Brain microvascular endothelial cell (primary cell): Measurements from ENCODE around the gene ATP2A3.

Experiments
- DNase-seq: peaks from one replicate; pipeline ENCODE4 v3.0.0-alpha.2; 2020
- H3K27ac ChIP-seq: fragments of 250-450 bp; sonication (Bioruptor Pico); 2 replicates; pipeline ENCODE4 v1.5.1; 2020; ENCODE audit warnings: mild to moderate bottlenecking, moderate library complexity
- H3K27me3 ChIP-seq: fragments of 250-450 bp; sonication (Bioruptor Pico); replicated peaks from 2 replicates; pipeline ENCODE4 v1.5.1; 2020; ENCODE audit warnings: mild to moderate bottlenecking
- H3K36me3 ChIP-seq: fragments of 250-450 bp; sonication (Bioruptor Pico); replicated peaks from 2 replicates; pipeline ENCODE4 v1.5.1; 2020; ENCODE audit warnings: mild to moderate bottlenecking
- H3K4me3 ChIP-seq: 2 replicates; pipeline ENCODE4 v1.5.1; 2011; ENCODE audit warnings: low read depth, mild to moderate bottlenecking, control low read depth, low read length, moderate library complexity
- CTCF ChIP-seq: IDR thresholded peaks from 2 replicates; pipeline ENCODE4 v1.5.1; 2011; ENCODE audit warnings: low read depth, mild to moderate bottlenecking, moderate library complexity, low read length, control low read depth, inconsistent platforms; ENCODE audit errors: missing control alignments
- in situ Hi-C: cut with HindIII; loops from 2 replicates; pipeline ENCODE4 v1.10.0; 2017; ENCODE audit warnings: low sequenced_read_pairs, low pct_ligation_motif_present

ATP2A3 gene

GRCh38 chr17:3988297-3989040 lies 24.2 kb upstream of the ATP2A3 start:
- Histone ChIP-seq H3K4me3 (no peak overlapping the region), H3K36me3 (no peaks in the 10 kb centered on the region), H3K27me3 (no peaks in the 10 kb centered on the region), H3K27ac (no peak overlapping the region)
- no peak for TF ChIP-seq CTCF
- DNase-seq = no peak
- in situ Hi-C loops = no loop called here

GRCh38 chr17:3986939-3987335 lies 22.7 kb upstream of the ATP2A3 start:
- TF ChIP-seq CTCF = no peak
- DNase-seq = no peak
- Histone ChIP-seq H3K36me3 (no peaks in the 10 kb centered on the region), H3K27me3 (no peaks in the 10 kb centered on the region), H3K27ac (no peak overlapping the region), H3K4me3 (no peak overlapping the region)
- in situ Hi-C loops = no loop called here

GRCh38 chr17:3986270-3986938 lies 22.2 kb upstream of the ATP2A3 start:
- no peaks in the 10 kb centered on the region for H3K27me3 ChIP-seq
- in situ Hi-C loops = no loop called here
- TF ChIP-seq CTCF = no peak
- no peak for DNase-seq
- H3K36me3 ChIP-seq = no peaks in the 10 kb centered on the region
- no peak overlapping the region for H3K4me3 ChIP-seq
- H3K27ac ChIP-seq = no peak overlapping the region

GRCh38 chr17:3985846-3986245 lies 21.6 kb upstream of the ATP2A3 start:
- Histone ChIP-seq H3K4me3 (no peak overlapping the region), H3K27me3 (no peaks in the 10 kb centered on the region), H3K27ac (no peak overlapping the region), H3K36me3 (no peaks in the 10 kb centered on the region)
- in situ Hi-C loops = no loop called here
- no peak for TF ChIP-seq CTCF
- no peak for DNase-seq

GRCh38 chr17:3983606-3984484 lies 19.6 kb upstream of the ATP2A3 start:
- no peak for TF ChIP-seq CTCF
- H3K27ac ChIP-seq = no peak overlapping the region
- no peaks in the 10 kb centered on the region for H3K36me3 ChIP-seq
- no peak overlapping the region for H3K4me3 ChIP-seq
- in situ Hi-C loops = no loop called here
- DNase-seq = peak; percentile 58
- H3K27me3 ChIP-seq = no peaks in the 10 kb centered on the region
